Islet of Langerhans (tissue), 1 donor: ENCODE results near the gene OR6V1.
"Not testable (repeated sequence)": the region's sequence is repeated elsewhere in the genome, so short reads cannot be mapped to it uniquely, and the experiment has no call there.

Experiments
- FAIRE-seq: peaks from one replicate; lab custom pipeline; 2011; peaks lifted over from hg19 to GRCh38; lab: Jason Lieb, UNC

OR6V1 gene

DNA sequence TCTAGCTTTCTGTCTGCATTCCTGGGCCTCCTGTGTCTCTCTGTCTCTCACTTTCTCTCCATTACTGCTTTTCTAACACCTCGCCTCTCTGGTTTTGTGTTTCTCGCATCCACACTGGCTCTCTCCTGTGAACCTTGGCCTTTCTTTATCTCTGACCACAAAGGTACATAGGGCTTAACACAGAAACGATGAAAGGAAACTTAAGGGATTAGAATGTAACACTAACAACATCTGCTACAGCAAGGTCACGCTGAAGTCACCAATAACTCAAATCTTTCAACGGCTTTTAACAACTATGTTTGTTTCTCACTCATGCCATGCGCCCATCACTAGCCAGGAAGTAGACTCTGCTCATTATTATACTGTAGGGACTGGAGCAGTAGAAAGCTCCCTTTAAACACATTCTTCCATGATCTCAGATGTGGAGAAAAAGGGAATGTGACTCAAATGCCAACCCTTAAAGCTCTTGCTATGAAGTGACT, 9.3 kb upstream of the OR6V1 start:
- no peak for FAIRE-seq

- no peak for FAIRE-seq
These were observed 8.8 kb upstream of the OR6V1 start for GRCh38 chr7:143043391-143043790.

GRCh38 chr7:143046426-143046851, 5.7 kb upstream of the OR6V1 start:
- FAIRE-seq = no peak

- FAIRE-seq = no peak
These were observed 4.8 kb upstream of the OR6V1 start for GRCh38 chr7:143047326-143047725.

DNA sequence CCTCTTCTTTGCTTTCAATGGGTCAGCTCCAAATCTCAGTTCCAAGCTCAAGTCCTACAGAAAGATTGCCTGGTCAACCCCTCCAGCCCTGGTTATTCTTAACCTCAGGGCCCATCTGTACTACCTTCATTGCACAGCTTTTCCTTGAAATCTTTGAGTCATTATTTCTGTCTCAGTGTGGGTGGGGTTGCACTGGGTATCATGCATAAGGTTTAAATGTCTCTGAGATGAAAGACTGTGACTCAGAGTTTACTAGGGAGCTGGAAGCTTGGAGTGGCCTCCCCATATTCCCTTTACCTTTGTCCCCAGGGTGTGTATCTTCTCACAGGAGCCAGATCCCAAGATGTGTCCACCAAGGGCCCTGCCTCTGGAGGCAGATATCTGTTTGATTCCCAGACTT, 3.3 kb upstream of the OR6V1 start:
- no peak for FAIRE-seq

DNA sequence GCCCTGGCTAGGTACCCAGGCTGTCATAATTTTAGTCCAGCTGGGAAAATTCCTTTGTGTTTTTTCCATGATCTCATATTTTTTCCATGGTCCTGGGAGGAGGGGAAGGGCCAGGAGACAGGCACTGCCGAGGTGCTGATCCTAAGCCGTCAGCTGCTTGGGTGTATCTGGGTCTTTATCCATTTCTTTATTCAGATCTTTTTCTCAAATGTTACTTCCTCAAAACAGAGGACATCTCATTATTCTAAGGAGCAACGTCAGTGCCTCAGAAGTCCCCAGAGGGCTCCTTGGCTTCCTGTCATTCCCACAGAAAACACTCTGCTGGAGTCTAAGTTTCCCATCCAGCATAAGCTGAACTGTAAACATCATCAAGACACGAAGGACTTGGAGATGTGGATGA, 2.8 kb upstream of the OR6V1 start:
- FAIRE-seq = no peak

- FAIRE-seq = no peak
These were observed 1.2 kb upstream of the OR6V1 start for GRCh38 chr7:143050931-143051330.

DNA sequence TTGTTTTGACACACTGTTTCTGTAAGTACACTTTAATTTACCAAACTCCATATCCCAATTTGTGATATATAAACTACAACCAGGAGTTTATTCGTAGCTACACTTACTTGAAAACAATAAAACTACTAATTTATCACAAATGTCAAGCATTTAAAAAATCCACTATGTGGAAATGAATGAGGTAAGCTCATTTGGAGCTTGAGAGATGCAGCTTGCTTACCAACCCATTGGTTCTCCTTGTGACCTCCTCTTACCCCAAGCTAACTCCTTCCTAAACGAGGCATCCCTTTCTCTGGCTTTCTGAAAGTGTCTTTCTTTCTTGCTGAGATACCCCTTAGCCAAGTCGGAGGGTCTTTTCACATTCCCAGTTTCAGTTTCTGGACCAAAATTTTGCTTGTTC, 2.5 kb downstream of the OR6V1 start:
- no peak for FAIRE-seq

DNA sequence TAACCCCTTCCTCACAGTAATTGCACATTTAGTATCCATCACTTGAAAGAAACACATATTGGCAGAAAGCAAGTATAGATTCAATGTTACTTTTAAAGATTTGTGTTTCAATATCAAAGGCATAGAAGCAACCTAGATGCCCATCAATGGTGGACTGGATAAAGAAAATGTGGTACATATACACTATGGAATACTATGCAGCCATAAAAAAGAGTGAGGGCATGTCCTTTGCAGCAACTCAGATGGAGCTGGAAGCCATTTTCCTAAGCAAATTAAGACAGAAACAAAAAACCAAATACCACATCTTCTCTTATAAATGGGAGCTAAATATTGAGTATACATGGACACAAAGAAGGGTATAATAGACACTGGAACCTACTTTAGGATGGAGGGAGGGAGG, 3.6 kb downstream of the OR6V1 start:
- FAIRE-seq = no peak

DNA sequence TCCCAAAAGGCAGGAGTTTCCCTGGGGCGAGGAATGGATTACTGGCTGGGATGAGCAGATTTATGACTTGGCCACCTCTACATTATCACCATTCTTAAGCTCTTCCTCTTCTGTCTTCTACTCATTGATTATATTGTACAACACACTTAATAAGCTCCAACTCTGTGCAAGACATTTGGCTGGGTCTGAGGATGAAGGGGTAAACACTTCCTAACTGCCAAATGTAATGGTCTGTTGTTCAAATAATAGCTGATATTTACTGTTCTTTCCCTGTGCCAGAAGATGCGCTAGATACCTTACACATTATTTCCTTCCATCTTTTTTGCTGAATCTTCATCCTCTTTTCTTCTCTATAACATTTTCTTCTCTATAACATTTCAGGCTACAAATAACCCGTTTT, 11.6 kb downstream of the OR6V1 start:
- no peak for FAIRE-seq

DNA sequence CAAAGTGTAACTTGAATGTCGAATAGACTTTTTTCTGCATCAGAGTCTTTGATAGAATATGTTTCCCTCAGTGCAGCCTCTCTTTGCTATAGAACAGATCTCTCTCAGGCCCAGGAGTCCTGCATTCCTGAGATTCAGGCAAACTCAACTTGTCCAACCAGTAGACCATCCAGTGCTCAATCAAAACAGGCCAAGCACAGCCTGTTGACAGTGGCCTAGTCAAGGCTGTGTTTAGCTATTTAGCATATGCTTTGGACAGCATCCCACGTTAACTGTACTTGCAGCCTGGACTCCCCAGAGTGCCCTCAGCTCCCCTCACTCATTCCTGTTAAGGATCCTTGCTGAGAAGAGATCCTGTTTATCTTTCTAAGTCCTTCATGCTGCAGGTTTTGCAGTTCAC, 16.3 kb downstream of the OR6V1 start:
- no peak for FAIRE-seq

- no peak for FAIRE-seq
These were observed 17.9 kb downstream of the OR6V1 start for GRCh38 chr7:143069912-143070500.

- no peak for FAIRE-seq
These were observed 21.4 kb downstream of the OR6V1 start for GRCh38 chr7:143073556-143073955.

DNA sequence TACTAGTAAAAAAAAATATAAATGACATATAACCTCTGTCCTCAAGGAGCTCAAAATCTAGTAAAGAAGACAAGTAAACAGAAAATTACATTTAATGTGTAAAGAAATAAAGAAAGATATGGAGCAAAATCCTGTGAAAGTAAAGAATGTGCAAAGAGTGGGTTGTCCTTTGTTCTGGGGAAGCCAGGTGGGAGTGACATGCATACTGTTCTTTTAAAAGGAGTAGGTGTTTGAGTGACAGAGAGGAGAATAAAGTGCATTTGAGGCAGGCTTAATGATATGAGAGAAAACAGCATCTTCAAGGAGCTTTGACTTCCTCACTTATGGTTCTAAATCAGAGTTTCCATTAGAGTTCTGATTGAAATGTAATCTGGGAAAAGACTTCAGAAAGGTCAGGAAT, 22.0 kb downstream of the OR6V1 start:
- no peak for FAIRE-seq

DNA sequence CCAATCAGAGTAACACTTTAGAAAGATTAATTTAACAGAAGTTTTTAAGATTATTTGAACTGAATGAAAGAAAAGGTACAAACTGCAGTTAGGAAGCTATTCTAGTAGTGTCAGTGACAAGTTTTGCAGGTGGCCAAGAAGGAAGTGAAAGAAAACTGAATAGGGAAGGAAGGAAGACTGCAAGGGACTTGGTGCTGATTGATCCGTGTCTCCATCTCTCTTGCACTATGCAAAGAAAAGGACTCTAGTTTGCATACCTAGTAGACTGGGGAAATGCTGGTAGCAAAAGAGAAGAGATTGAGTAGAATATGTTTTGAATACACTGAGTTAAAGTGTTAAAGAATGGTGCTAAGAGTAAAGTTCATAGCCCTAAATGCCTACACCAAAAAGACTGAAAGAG, 33.0 kb downstream of the OR6V1 start:
- FAIRE-seq = no peak

GRCh38 chr7:143085610-143086009, 33.5 kb downstream of the OR6V1 start:
- FAIRE-seq = not testable (repeated sequence)

DNA sequence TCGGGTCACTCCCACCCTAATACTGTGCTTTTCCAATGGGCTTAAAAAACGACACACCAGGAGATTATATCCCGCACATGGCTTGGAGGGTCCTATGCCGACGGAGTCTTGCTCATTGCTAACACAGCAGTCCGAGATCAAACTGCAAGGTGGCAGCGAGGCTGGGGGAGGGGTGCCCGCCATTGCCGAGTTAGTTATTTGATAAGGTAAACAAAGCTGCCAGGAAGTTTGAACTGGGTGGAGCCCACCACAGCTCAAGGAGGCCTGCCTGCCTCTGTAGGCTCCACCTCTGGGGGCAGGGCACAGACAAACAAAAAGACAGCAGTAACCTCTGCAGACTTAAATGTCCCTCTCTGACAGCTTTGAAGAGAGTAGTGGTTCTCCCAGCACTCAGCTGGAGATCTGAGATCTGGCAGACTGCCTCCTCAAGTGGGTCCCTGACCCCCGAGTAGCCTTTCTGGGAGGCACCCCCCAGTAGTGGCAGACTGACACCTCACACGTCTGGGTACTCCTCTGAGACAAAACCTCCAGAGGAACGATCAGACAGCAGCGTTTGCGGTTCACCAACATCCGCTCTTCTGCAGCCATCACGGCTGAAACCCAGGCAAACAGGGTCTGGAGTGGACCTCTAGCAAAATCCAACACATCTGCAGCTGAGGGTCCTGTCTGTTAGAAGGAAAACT, 36.5 kb downstream of the OR6V1 start:
- FAIRE-seq = not testable (repeated sequence)

- FAIRE-seq = no peak
These were observed 44.0 kb downstream of the OR6V1 start for GRCh38 chr7:143096146-143096545.

GRCh38 chr7:143099579-143099978, 47.4 kb downstream of the OR6V1 start:
- not testable (repeated sequence) for FAIRE-seq
